Measurements from ENCODE around the gene CLEC2B. TPM values are rescaled to one million over a fixed set of nuclear protein-coding genes. Genes with fewer than 3 reads are reported as not detected.

Gene CLEC2B
- polyA plus RNA-seq, 4 donors: 0.45 to 7.4 (median 4.9) TPM

GRCh38 chr12:9902539-9903228 lies 33.5 kb upstream of the CLEC2B start:
- Histone ChIP-seq H3K4me3 (ENCODE audit: low read depth in 1 of 3, low read length in 3 of 3) (no peak overlapping the region), H3K27ac (ENCODE audit: low read depth in 1 of 3, low read length in 2 of 3) (no peak overlapping the region), H3K36me3 (ENCODE audit: control insufficient read depth in 3 of 3, insufficient read depth in 2 of 3, low read depth in 1 of 3, low read length in 3 of 3) (no peaks in the 10 kb centered on the region), H3K9me3 (ENCODE audit: control insufficient read depth in 2 of 2, insufficient read depth in 1 of 2, low read depth in 1 of 2, low read length in 1 of 2) (peaks cover 0 to 7% of the 10 kb centered on the region in 2 donors), H3K4me1 (ENCODE audit: control insufficient read depth in 3 of 3, insufficient read depth in 2 of 3, low read depth in 1 of 3, low read length in 2 of 3) (no peaks in the 10 kb centered on the region), H3K27me3 (ENCODE audit: control insufficient read depth in 3 of 3, insufficient read depth in 3 of 3, low read length in 3 of 3) (no peaks in the 10 kb centered on the region)
- no peak for DNase-seq
- no peak for FAIRE-seq
- WGBS, 3 donors: 88 to 90% (median 90%) methylated on average over 7 of the region's 7 CpGs

- DNase-seq (no peak), FAIRE-seq (no peak)
- no peaks in the 10 kb centered on the region for H3K36me3 ChIP-seq (ENCODE audit: control insufficient read depth in 3 of 3, insufficient read depth in 2 of 3, low read depth in 1 of 3, low read length in 3 of 3)
- H3K4me1 ChIP-seq (ENCODE audit: control insufficient read depth in 3 of 3, insufficient read depth in 2 of 3, low read depth in 1 of 3, low read length in 2 of 3): no peaks in the 10 kb centered on the region
- no peak overlapping the region for H3K27ac ChIP-seq (ENCODE audit: low read depth in 1 of 3, low read length in 2 of 3)
- peaks cover 0 to 7% of the 10 kb centered on the region in 2 donors for H3K9me3 ChIP-seq (ENCODE audit: control insufficient read depth in 2 of 2, insufficient read depth in 1 of 2, low read depth in 1 of 2, low read length in 1 of 2)
- WGBS, 3 donors: 58 to 79% (median 62%) methylated on average over 2 of the region's 2 CpGs
- H3K27me3 ChIP-seq (ENCODE audit: control insufficient read depth in 3 of 3, insufficient read depth in 3 of 3, low read length in 3 of 3): no peaks in the 10 kb centered on the region
- H3K4me3 ChIP-seq (ENCODE audit: low read depth in 1 of 3, low read length in 3 of 3): no peak overlapping the region
Measured at GRCh38 chr12:9900930-9901329, 31.8 kb upstream of the CLEC2B start.

GRCh38 chr12:9899209-9899608 lies 30.1 kb upstream of the CLEC2B start:
- H3K4me3 ChIP-seq (ENCODE audit: low read depth in 1 of 3, low read length in 3 of 3): no peak overlapping the region
- no peak overlapping the region for H3K27ac ChIP-seq (ENCODE audit: low read depth in 1 of 3, low read length in 2 of 3)
- no peaks in the 10 kb centered on the region for H3K36me3 ChIP-seq (ENCODE audit: control insufficient read depth in 3 of 3, insufficient read depth in 2 of 3, low read depth in 1 of 3, low read length in 3 of 3)
- 91 to 96% (median 91%) methylated on average over 2 of the region's 2 CpGs for WGBS, 3 donors
- FAIRE-seq (no peak), DNase-seq (no peak)
- H3K27me3 ChIP-seq (ENCODE audit: control insufficient read depth in 3 of 3, insufficient read depth in 3 of 3, low read length in 3 of 3): no peaks in the 10 kb centered on the region
- H3K4me1 ChIP-seq (ENCODE audit: control insufficient read depth in 3 of 3, insufficient read depth in 2 of 3, low read depth in 1 of 3, low read length in 2 of 3): no peaks in the 10 kb centered on the region
- peaks cover 0 to 7% of the 10 kb centered on the region in 2 donors for H3K9me3 ChIP-seq (ENCODE audit: control insufficient read depth in 2 of 2, insufficient read depth in 1 of 2, low read depth in 1 of 2, low read length in 1 of 2)

- 66 to 77% (median 75%) methylated on average over 6 of the region's 6 CpGs for WGBS, 3 donors
- Histone ChIP-seq H3K27ac (ENCODE audit: low read depth in 1 of 3, low read length in 2 of 3) (no peak overlapping the region), H3K36me3 (ENCODE audit: control insufficient read depth in 3 of 3, insufficient read depth in 2 of 3, low read depth in 1 of 3, low read length in 3 of 3) (no peaks in the 10 kb centered on the region), H3K4me3 (ENCODE audit: low read depth in 1 of 3, low read length in 3 of 3) (no peak overlapping the region), H3K9me3 (ENCODE audit: control insufficient read depth in 2 of 2, insufficient read depth in 1 of 2, low read depth in 1 of 2, low read length in 1 of 2) (peaks cover 0 to 4% of the 10 kb centered on the region in 2 donors), H3K27me3 (ENCODE audit: control insufficient read depth in 3 of 3, insufficient read depth in 3 of 3, low read length in 3 of 3) (no peaks in the 10 kb centered on the region), H3K4me1 (ENCODE audit: control insufficient read depth in 3 of 3, insufficient read depth in 2 of 3, low read depth in 1 of 3, low read length in 2 of 3) (no peaks in the 10 kb centered on the region)
- no peak for DNase-seq
- FAIRE-seq: no peak
Measured at GRCh38 chr12:9897535-9897934, 28.4 kb upstream of the CLEC2B start.

- FAIRE-seq: no peak
- H3K4me3 ChIP-seq (ENCODE audit: low read depth in 1 of 3, low read length in 3 of 3): no peak overlapping the region
Measured at GRCh38 chr12:9895215-9895971, 26.2 kb upstream of the CLEC2B start.

GRCh38 chr12:9888665-9889273 lies 19.6 kb upstream of the CLEC2B start:
- DNase-seq: no peak
- no peak overlapping the region for H3K4me3 ChIP-seq (ENCODE audit: low read depth in 1 of 3, low read length in 3 of 3)
- no peaks in the 10 kb centered on the region for H3K9me3 ChIP-seq (ENCODE audit: control insufficient read depth in 2 of 2, insufficient read depth in 1 of 2, low read depth in 1 of 2, low read length in 1 of 2)
- 27 to 55% (median 42%) methylated on average over 4 of the region's 4 CpGs for whole genome bisulfite sequencing, 3 donors
- H3K27me3 ChIP-seq (ENCODE audit: control insufficient read depth in 3 of 3, insufficient read depth in 3 of 3, low read length in 3 of 3): no peaks in the 10 kb centered on the region
- H3K27ac ChIP-seq (ENCODE audit: low read depth in 1 of 3, low read length in 2 of 3): no peak overlapping the region
- H3K36me3 ChIP-seq (ENCODE audit: control insufficient read depth in 3 of 3, insufficient read depth in 2 of 3, low read depth in 1 of 3, low read length in 3 of 3): no peaks in the 10 kb centered on the region
- FAIRE-seq: no peak
- H3K4me1 ChIP-seq (ENCODE audit: control insufficient read depth in 3 of 3, insufficient read depth in 2 of 3, low read depth in 1 of 3, low read length in 2 of 3): no peaks in the 10 kb centered on the region

More at GRCh38 chr12:9895215-9895971, 26.2 kb upstream of the CLEC2B start:
- Histone ChIP-seq H3K27me3 (ENCODE audit: control insufficient read depth in 3 of 3, insufficient read depth in 3 of 3, low read length in 3 of 3) (no peaks in the 10 kb centered on the region), H3K4me1 (ENCODE audit: control insufficient read depth in 3 of 3, insufficient read depth in 2 of 3, low read depth in 1 of 3, low read length in 2 of 3) (no peaks in the 10 kb centered on the region), H3K9me3 (ENCODE audit: control insufficient read depth in 2 of 2, insufficient read depth in 1 of 2, low read depth in 1 of 2, low read length in 1 of 2) (no peaks in the 10 kb centered on the region), H3K27ac (ENCODE audit: low read depth in 1 of 3, low read length in 2 of 3) (no peak overlapping the region), H3K36me3 (ENCODE audit: control insufficient read depth in 3 of 3, insufficient read depth in 2 of 3, low read depth in 1 of 3, low read length in 3 of 3) (no peaks in the 10 kb centered on the region)
- no peak for DNase-seq
- 63 to 77% (median 72%) methylated on average over 6 of the region's 6 CpGs for WGBS, 3 donors

- H3K36me3 ChIP-seq (ENCODE audit: control insufficient read depth in 3 of 3, insufficient read depth in 2 of 3, low read depth in 1 of 3, low read length in 3 of 3): no peaks in the 10 kb centered on the region
- no peak overlapping the region for H3K4me3 ChIP-seq (ENCODE audit: low read depth in 1 of 3, low read length in 3 of 3)
- FAIRE-seq (no peak), DNase-seq (no peak)
- no peak overlapping the region for H3K27ac ChIP-seq (ENCODE audit: low read depth in 1 of 3, low read length in 2 of 3)
- no peaks in the 10 kb centered on the region for H3K4me1 ChIP-seq (ENCODE audit: control insufficient read depth in 3 of 3, insufficient read depth in 2 of 3, low read depth in 1 of 3, low read length in 2 of 3)
- no peaks in the 10 kb centered on the region for H3K27me3 ChIP-seq (ENCODE audit: control insufficient read depth in 3 of 3, insufficient read depth in 3 of 3, low read length in 3 of 3)
- H3K9me3 ChIP-seq (ENCODE audit: control insufficient read depth in 2 of 2, insufficient read depth in 1 of 2, low read depth in 1 of 2, low read length in 1 of 2): no peaks in the 10 kb centered on the region
Measured at GRCh38 chr12:9883175-9883574, 14.0 kb upstream of the CLEC2B start.

GRCh38 chr12:9881988-9882387 lies 12.8 kb upstream of the CLEC2B start:
- H3K9me3 ChIP-seq (ENCODE audit: control insufficient read depth in 2 of 2, insufficient read depth in 1 of 2, low read depth in 1 of 2, low read length in 1 of 2): no peaks in the 10 kb centered on the region
- FAIRE-seq: no peak
- DNase-seq: no peak
- H3K27ac ChIP-seq (ENCODE audit: low read depth in 1 of 3, low read length in 2 of 3): no peak overlapping the region
- no peaks in the 10 kb centered on the region for H3K36me3 ChIP-seq (ENCODE audit: control insufficient read depth in 3 of 3, insufficient read depth in 2 of 3, low read depth in 1 of 3, low read length in 3 of 3)
- H3K4me1 ChIP-seq (ENCODE audit: control insufficient read depth in 3 of 3, insufficient read depth in 2 of 3, low read depth in 1 of 3, low read length in 2 of 3): no peaks in the 10 kb centered on the region
- H3K27me3 ChIP-seq (ENCODE audit: control insufficient read depth in 3 of 3, insufficient read depth in 3 of 3, low read length in 3 of 3): no peaks in the 10 kb centered on the region
- WGBS, 3 donors: 89 to 92% (median 91%) methylated on average over 5 of the region's 5 CpGs
- no peak overlapping the region for H3K4me3 ChIP-seq (ENCODE audit: low read depth in 1 of 3, low read length in 3 of 3)
